GM21423 (cell line): ENCODE data around the gene AUTS2.

ENCODE experiments used
- ATAC-seq: cut with Tn5 transposase; IDR thresholded peaks from one replicate; pipeline ENCODE4 v1.9.1; 2021; ENCODE audit warnings: mild to moderate bottlenecking, moderate library complexity; ENCODE audit not compliant: unreplicated experiment

The AUTS2 gene

DNA sequence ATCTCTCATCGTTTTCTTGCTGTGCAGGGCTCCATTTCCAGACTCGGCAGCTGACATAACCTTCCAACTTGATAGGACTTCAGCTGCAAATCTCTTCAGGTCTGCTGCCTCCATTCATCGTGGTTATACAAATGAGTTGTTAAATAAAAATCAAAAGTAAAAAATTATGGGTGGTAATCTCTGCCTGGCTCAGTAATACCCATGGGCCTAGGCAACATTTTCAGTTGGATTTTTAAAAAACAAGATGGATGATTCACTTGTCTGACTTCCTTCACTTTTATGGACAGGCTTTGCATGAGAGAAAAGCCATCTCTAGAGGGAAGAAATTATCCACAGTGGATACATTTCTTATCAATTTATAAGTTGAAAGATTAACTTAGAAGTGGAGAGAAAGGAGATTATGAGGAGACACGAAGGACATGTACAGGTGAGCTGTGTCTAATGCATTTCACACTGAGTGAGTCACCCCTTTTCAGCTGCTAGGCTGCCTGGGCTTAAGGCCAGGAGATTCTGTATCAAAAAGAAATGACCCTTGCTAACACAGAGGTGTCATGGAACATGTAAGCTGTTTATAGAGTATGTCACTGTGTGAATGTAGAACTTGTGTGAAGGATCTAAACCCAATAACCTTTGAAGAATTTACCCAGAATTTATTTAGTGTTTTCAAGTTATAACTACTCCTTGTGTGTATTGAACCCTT, 495.1 kb downstream of the AUTS2 start:
- no peak for ATAC-seq

DNA sequence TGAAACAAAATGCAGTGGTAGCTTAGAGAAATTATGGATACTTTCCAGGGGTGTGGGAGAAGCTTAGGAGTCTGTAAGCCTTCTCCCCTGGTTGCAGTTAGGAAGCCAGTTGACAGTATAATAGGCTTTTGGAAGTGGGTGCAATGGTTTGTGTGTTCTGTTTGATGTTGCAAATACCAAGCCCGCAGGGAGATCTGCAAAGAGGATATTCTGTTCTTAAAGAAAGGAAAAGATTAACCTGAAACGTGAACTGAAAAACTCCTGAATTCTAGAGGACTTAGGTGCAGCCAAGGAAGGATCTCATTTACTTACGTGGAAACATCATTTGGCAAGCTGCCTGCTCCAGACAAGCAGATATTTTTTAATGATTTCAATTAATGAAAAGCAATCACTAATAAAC, 496.6 kb downstream of the AUTS2 start:
- no peak for ATAC-seq

DNA sequence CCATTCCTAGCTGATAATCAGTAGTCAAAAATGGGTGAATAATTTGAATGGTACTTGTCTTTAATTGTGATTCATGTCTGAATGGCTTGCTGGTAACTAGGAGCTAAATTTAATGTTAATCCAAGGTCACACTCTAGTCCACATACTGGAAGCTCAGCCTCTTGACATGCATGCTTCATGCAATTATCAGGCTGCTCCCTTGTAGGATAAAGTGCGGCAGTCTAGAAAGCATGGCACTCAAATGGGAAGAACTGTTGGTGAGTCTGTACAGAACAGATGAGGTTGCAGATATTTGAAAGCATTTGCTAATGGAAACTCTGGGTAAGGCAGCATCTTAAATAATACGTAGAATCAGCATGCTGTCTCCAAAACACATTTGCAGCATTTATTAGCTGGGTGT, 499.4 kb downstream of the AUTS2 start:
- no peak for ATAC-seq

DNA sequence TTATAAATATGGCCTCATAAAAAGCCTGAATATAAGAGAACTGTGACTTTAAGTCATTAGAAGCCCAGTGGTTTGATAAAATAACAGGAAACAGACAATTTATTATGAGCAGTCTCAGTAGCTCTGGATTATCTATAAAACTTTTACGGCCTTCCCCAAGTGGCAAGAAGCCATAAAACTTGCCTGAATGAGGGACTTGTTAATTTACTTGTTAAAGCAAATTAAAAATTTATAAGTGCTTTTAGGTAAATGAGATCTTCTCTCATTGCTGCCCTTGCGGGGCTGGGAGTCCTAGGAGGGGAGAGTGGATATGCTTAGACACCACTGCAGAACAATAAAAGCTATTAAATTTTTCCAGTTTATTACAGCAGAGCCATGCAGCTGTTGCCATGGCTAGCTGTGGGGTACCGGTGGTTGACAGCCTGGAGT, 499.9 kb downstream of the AUTS2 start:
- ATAC-seq: no peak

DNA sequence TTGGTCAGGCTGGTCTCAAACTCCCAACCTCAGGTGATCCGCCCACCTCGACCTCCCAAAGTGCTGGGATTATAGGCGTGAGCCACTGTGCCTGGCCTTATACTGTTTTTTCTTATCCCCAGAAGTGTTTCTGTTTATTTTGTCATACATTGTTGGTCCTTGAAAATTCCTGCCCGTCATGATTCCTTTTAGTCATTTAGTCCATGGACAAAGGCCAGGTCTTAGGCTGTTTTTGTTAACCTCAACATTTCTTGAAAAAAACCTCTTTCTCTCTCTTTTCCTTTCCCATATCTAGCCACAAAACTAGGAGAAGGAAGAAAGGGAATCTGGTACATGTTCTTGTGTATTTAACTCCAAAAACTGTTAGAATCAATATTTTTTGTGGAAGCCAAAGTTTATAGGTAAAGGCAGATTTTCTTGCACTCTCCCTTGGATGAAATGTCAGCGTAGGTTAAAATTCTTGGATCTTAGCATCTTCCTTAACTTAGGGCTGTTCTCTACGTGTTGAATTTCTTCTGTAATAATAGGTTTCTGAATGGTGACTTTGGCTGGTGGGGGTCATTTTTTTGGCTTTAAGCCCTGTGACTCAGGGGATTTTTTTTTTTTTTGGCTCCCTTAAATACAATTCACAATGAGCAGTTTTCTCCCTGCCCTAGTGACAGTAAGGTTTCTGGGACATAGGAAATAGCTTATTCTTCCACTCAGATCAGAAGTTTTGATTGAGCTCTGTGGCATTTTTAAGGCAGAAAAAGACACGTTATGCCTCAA, 500.8 kb downstream of the AUTS2 start:
- ATAC-seq: no peak

DNA sequence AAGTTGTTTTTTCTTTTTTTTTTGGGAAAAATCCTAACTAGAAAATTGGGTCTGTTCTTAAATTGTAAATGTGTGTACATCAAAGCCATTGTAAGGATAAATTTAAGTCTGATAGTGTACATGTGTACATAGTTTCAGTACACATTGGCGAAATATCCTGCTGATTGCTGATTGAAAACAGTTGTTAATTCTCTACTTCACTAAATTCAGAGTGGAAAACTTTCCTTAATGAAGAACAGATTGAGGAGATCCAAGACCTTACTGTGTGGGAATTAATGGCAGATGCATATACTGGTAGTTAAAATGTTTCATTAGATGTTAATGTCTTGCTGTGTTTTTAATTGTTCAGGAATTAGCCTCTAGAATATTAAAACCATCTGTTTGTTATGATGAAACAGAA, 506.0 kb downstream of the AUTS2 start:
- no peak for ATAC-seq

DNA sequence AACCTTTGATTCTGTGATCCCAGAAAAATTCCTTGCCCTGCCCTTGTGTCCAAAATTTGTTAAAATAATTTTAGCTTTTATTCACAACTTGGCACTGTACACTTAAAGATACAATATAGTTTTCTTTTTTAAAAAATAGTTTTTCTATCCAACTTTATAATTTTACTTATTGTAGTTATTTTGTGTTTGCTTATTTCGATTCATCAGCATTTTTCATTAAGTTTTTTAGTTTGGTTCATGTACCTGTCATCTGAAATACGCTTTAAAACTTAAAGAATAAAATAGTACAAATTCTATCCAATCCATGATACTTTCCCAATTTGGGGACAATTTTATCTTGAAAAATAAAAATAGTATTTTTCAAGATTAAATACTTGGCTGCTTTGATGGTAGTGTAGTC, 514.8 kb downstream of the AUTS2 start:
- ATAC-seq: no peak

DNA sequence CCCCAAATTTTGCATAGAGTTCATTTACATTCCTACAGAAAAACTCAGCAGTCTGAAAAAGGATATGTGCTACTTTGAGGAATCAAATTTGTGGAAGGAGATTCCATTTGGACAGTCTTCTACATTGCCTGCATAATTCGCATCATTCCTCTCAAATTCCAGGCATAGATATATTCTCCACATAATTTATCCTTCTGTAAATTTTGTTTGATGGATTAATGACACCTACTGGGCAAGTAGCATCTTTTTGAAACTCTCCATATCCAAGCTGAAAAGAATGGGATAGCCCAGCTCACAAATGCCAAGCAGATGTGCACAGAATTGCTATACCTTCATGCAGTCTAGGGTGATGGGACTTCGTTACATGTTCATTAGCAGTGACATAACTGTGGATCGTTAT, 515.3 kb downstream of the AUTS2 start:
- ATAC-seq: no peak

DNA sequence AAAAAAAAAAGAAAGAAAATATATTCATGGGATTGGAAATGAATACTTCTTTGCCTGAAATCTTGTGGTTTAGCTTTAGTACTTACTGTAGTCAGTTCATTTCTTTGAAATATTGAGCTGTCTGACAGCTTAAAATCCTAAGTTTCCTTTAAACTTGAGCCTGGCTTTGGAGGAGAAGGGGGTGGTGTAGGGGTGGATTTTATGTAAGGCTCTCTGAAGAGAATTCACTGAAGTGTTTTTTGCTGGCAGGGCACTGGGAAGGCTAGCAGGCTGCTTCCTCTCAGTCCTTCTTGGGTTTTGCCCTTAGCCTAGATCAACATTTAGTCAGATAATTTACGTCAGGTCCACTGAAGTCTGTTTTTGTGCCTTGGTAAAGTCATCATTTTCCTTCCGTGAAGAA, 516.5 kb downstream of the AUTS2 start:
- no peak for ATAC-seq

DNA sequence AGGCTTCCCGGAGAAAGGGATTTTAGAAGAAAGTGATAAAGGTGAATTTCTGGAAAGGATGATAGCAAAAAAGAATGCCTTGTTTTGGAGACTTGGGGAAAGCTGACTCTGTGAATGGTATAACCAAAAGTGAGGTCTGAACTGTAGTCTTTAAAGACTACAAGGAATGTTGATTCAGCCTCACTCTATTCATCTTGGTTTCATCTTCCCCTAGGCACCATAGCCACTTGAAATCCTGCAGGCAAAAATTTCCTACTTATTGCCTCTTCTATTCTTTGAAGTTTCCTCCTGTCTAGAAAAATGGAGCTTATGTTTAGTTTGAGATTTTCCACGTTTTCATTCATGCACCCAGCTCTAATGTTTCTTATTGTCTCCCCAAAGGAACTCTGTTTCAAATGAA, 518.0 kb downstream of the AUTS2 start:
- no peak for ATAC-seq

DNA sequence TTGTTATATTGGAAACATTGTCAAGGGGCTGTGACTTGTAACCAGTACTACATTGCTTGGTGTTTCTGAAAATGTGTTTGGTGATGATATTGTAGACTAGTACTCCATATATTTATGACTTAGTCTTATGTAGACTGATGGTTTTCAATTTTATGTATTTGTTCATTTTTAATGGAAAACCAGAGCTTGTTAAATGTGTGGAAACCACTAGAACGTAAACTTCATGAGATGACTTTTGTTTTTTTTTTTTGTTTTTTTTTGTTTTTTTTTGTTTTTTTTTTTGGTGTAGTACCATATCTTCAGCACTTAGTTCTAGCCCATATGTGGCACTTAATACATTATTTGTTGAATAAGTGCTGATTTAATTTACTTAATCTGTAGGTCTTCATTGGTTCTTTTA, 518.6 kb downstream of the AUTS2 start:
- no peak for ATAC-seq

DNA sequence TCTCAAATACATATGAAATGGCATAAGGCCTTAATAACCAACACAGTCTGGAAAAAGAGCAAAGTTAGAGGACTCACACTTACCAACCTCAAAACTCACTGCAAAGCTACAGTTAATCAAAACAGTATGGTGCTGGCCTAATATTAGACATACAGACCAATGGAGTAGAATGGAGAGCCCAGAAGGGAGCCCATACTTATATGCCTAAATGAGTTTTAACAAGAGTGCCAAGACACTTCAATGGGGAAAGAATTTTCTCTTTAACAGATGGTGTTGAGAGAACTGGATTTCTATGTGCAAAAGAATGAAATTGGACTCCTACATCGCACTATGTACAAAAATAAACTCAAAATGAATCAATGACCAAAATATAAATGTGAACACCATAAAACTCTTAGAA, 522.6 kb downstream of the AUTS2 start:
- no peak for ATAC-seq

DNA sequence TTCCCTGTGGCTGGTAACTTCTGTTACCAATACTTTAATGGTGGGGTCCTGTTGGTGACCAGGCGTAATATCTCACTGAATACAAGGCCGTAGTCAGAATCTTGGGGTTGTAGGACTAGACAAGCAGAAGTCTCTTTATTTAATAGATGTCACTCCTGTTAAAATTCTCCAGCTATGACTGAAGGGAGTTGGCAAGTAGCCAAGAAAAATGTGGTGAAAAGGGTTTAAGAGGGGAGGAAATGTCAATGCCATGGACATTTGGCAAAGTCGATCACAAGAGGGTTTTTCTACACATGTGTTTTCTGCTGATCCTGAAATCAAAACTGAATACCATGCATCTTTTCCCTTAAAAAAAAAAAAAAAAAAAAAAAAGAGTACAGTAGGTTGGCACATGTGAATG, 533.5 kb downstream of the AUTS2 start:
- no peak for ATAC-seq

DNA sequence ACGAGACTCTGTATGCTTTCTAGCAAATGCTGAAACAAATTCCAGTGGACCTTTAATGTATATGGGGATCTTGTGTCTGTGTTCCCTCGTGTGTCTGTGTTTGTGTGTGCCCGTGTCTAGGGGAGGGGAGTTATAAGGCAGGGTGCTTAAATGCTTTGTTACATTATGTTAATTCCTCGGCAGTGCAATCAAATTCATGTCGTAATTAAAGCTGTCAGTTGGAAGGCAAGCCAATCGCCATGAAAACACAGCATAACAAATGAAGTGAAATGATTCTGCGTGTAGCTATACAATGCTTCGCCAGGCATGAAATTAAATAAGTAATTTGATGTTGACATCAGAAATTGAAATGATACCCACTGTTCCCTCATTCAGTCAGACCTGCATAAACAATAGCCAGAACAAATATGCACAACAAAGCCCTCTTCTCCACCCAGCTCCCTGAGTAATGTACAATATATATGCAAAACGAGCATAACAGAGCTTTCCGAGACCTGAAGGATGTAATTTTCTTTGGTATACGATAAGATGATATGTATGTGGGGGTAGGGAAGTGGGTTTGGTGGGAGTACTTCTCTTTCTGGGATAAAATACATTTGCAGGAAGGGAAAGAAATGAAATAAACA, 534.1 kb downstream of the AUTS2 start:
- no peak for ATAC-seq

DNA sequence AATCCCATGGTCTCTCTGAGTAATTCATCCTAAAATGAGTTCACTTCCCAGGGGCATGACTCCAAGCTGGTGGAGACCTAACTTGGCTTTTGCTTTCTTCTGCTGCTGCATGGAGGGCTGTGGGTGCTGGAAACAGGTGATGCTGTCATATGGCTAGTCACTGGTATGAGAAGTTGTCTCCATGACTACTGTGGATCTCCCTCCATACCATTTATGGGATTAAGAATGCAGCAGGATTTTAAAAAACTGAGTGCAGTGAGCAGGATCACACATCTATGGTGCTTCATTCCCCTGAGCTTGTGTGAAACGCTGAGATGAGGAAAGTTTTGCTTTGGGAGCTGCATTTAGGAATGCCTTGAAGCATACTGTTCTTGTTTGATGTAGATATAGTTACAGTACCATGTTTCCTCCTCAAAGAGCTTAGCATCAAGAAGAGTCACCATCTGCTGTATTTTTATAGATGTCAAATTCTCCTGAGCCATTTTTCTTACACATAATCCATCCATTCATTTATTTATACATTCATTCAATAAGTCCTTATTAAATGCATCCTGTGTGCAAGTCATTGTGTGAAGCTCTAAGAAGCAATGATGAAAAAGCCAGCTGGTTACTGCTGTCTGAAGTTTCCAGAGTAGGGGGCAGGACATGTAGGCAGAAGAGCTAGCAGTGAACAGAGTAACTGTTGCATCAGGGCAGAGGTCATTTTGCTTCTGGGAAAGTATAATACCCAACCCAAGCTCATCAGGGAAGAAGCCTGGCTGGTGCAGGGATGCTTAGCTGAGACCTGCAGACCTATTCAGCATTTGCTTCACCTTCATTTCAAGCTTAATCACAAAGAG, 534.8 kb downstream of the AUTS2 start:
- ATAC-seq: no peak

DNA sequence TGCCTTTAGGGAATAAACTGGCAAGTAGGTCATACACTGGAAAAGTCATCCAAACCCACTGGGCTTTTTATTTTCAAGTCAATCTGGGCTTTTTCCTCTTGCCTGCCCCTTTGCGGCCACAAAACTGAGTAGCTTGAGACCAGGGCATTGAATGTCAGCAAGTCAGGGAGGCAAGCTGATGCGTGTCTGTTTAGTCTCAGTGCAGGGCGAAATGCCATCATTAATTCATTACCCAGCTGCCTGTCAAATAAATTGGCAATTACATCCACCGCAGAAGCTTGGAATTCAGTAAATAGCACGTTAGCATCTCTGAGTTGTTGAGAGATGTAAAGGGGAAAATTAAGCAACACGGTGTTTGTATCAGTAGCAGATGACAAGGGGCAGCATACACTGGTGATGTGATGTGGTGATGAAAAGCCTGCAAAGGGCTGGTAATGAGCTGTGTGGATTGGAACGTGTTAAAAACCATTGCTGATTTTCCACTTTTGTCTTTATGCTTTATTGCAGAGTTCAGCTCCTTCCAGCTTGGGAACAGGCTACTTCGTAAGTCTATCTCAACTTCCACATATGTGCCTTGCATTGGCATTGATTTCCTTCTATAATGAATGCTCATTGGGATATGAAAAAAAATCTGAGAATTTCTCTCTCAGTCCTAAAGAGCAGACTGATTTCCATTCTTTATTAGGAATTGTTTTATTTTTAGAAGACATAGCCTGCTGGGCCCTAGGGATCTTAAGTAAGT, 535.9 kb downstream of the AUTS2 start:
- no peak for ATAC-seq

DNA sequence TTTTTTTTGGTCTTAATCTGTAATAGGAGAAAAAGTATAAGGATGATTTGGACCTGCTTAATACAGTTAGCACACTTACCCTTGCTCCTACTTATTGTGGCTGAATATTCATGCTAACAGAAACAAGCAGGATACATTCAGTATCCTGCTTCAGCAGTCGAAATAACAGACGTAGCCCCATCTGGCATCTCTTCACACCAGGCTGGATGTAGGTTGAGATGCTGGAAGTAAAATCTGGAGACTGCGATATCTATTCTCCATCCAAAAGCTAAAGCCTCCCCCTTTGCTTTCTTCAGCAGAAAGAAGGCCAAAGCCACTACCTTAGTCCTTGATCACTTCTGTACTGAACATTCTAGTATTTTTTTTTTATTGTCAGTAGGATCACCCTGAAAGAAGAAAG, 537.4 kb downstream of the AUTS2 start:
- ATAC-seq: no peak

DNA sequence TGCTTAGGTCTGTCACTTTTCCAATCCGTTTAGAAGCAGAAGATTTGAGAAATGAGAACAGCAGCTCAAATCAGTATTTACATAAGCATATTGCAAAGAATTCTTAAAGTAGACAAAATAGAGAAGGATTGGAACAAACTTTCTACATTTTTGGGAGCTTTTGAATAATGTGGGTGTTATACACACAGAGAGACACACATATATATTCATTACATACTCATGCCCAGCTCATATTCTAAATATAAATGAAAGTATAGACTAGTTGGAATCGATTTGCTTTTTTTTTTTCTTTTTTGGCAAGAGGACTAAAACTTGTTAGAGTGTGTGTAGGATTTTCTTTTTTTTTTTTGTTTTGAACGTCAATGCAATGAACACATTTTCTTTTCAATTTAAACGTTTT, 538.9 kb downstream of the AUTS2 start:
- ATAC-seq: no peak

DNA sequence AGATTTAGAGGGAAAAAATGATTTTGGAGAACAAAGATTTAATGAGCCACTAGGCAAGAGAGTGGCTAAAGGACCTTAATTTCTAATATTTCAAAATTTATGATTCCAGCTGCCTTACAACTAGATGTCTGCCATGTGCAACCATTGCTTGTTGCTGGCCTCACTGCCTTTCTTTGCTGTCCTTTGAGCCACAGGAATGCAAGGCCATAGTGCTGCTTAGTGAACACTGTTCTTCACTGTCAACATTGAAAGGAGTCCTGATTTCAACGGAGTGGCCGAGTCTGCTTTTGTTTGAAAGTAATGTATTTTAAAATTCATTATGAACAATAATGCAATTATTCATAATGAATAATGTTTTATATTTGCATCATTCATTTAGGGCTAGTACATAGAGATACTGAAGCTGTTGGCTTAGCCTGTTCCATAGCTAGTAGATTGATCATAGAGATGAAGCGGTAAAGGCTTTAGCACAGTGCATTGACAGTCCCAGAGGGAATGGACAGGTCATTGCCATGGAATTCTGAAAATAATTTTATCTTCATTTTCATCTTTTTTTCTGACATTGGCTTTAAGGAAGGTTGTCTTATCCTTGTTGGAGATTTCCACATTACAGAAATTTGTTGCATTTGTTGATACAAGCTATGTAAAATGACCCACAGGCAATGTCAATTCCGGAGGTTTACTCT, 544.1 kb downstream of the AUTS2 start:
- no peak for ATAC-seq
